K562 (cell line): ENCODE results near the gene ATXN2L. TPM values are rescaled to one million over a fixed set of nuclear protein-coding genes. Genes with fewer than 3 reads are reported as not detected.

ENCODE experiments used
- ASH1L ChIP-seq: fragments of 450-650 bp; IDR thresholded peaks from 2 replicates; pipeline ENCODE4 v1.6.1; 2018; ENCODE audit warnings: borderline replicate concordance, mild to moderate bottlenecking, low read depth; ENCODE audit not compliant: partially characterized antibody
- CREB1 ChIP-seq, 2 experiments: sonication (generic) in 1 of 2; formaldehyde crosslinking in 1 of 2; IDR thresholded peaks; 2 replicates each; pipeline versions ENCODE4 v1.6.1 to v1.8.0; 2012 to 2022; ENCODE audit warnings: inconsistent platforms in 1 of 2, mild to moderate bottlenecking in 1 of 2, missing genetic modification reagents in 1 of 2, moderate library complexity in 1 of 2
- DIDO1 ChIP-seq: fragments of 450-650 bp; IDR thresholded peaks from 2 replicates; pipeline ENCODE4 v1.6.1; 2016; ENCODE audit warnings: low read depth, missing biosample characterization, missing genetic modification characterization
- GABPB1 ChIP-seq: sonication (generic); formaldehyde crosslinking; IDR thresholded peaks from 2 replicates; pipeline ENCODE4 v1.8.0; 2022; ENCODE audit warnings: mild to moderate bottlenecking, missing genetic modification reagents
- GATAD2B ChIP-seq: fragments of 450-650 bp; IDR thresholded peaks from 2 replicates; pipeline ENCODE4 v1.6.1; 2017; ENCODE audit warnings: mild to moderate bottlenecking, borderline replicate concordance
- MEF2D ChIP-seq: conservative IDR thresholded peaks from 2 replicates; pipeline ENCODE4 v1.6.1; 2016; ENCODE audit warnings: low read depth, missing genetic modification characterization, missing compliant biosample characterization
- POLR2H ChIP-seq: IDR thresholded peaks from 2 replicates; pipeline ENCODE4 v1.6.1; 2016; ENCODE audit warnings: missing genetic modification characterization, low read depth, mild to moderate bottlenecking, control low read depth, missing compliant biosample characterization, moderate library complexity
- RFX1 ChIP-seq: fragments of 450-650 bp; IDR thresholded peaks from 2 replicates; pipeline ENCODE4 v1.6.1; 2016; ENCODE audit warnings: mild to moderate bottlenecking, moderate library complexity
- SAFB2 ChIP-seq: fragments of 200-400 bp; formaldehyde crosslinking; IDR thresholded peaks from 2 replicates; pipeline ENCODE4 v1.6.1; 2018; ENCODE audit warnings: borderline replicate concordance, low read length, low read depth, moderate library complexity; ENCODE audit not compliant: severe bottlenecking
- TAF7 ChIP-seq: fragments of 450-650 bp; IDR thresholded peaks from 2 replicates; pipeline ENCODE4 v1.6.1; 2016; ENCODE audit warnings: missing genetic modification characterization, missing compliant biosample characterization
- TFAP4 ChIP-seq: sonication (generic); formaldehyde crosslinking; IDR thresholded peaks from 2 replicates; pipeline ENCODE4 v1.8.0; 2022; ENCODE audit warnings: missing genetic modification reagents, mild to moderate bottlenecking, moderate library complexity, borderline replicate concordance
- polyA plus RNA-seq, 8 experiments: library from polyadenylated mRNA; depleted of rRNA in 4 of 8; stranded (reverse) in 5 of 8; unstranded in 3 of 8; fragments of >200 nt; fragmentation: Nextera tagmentation in 2 of 8; fragmentation: Illumina TruSeq in 1 of 8; extraction: Ambion mirVana in 2 of 8; extraction: Trizol in 1 of 8; gene quantifications; 2 replicates each; pipeline versions ENCODE4 v1.2.1 to v1.2.3, GENCODE V29; 2011 to 2014; ENCODE audit warnings: inconsistent platforms in 1 of 8, missing spikeins in 1 of 8
- total RNA-seq, 7 experiments: library from RNA; depleted of rRNA in 6 of 7; stranded (reverse); fragments of >200 nt in 6 of 7; fragmentation: Illumina TruSeq in 2 of 7; extraction: Trizol in 2 of 7; gene quantifications; 2 replicates each; pipeline versions ENCODE4 v1.2.1 to v1.2.3, GENCODE V29; 2011 to 2021; ENCODE audit warnings: low replicate concordance in 1 of 7
- TF ChIP-seq, protein P1 (sequence below): fragments of 450-650 bp; IDR thresholded peaks from 2 replicates; pipeline ENCODE4 v1.6.1; 2016; ENCODE audit warnings: mild to moderate bottlenecking, moderate library complexity
- TF ChIP-seq, protein P2 (sequence below): fragments of 450-650 bp; formaldehyde crosslinking; IDR thresholded peaks from 2 replicates; pipeline ENCODE4 v1.4.0; 2022; ENCODE audit warnings: missing genetic modification characterization

The ATXN2L gene
- total and polyA plus RNA-seq, 9 of the 15 experiments (the other 6 are each of a cell fraction or from before 2014, with no cell fraction given), result 3.8 to 280 (median 37.2) TPM

- TF ChIP-seq, protein P1, sequence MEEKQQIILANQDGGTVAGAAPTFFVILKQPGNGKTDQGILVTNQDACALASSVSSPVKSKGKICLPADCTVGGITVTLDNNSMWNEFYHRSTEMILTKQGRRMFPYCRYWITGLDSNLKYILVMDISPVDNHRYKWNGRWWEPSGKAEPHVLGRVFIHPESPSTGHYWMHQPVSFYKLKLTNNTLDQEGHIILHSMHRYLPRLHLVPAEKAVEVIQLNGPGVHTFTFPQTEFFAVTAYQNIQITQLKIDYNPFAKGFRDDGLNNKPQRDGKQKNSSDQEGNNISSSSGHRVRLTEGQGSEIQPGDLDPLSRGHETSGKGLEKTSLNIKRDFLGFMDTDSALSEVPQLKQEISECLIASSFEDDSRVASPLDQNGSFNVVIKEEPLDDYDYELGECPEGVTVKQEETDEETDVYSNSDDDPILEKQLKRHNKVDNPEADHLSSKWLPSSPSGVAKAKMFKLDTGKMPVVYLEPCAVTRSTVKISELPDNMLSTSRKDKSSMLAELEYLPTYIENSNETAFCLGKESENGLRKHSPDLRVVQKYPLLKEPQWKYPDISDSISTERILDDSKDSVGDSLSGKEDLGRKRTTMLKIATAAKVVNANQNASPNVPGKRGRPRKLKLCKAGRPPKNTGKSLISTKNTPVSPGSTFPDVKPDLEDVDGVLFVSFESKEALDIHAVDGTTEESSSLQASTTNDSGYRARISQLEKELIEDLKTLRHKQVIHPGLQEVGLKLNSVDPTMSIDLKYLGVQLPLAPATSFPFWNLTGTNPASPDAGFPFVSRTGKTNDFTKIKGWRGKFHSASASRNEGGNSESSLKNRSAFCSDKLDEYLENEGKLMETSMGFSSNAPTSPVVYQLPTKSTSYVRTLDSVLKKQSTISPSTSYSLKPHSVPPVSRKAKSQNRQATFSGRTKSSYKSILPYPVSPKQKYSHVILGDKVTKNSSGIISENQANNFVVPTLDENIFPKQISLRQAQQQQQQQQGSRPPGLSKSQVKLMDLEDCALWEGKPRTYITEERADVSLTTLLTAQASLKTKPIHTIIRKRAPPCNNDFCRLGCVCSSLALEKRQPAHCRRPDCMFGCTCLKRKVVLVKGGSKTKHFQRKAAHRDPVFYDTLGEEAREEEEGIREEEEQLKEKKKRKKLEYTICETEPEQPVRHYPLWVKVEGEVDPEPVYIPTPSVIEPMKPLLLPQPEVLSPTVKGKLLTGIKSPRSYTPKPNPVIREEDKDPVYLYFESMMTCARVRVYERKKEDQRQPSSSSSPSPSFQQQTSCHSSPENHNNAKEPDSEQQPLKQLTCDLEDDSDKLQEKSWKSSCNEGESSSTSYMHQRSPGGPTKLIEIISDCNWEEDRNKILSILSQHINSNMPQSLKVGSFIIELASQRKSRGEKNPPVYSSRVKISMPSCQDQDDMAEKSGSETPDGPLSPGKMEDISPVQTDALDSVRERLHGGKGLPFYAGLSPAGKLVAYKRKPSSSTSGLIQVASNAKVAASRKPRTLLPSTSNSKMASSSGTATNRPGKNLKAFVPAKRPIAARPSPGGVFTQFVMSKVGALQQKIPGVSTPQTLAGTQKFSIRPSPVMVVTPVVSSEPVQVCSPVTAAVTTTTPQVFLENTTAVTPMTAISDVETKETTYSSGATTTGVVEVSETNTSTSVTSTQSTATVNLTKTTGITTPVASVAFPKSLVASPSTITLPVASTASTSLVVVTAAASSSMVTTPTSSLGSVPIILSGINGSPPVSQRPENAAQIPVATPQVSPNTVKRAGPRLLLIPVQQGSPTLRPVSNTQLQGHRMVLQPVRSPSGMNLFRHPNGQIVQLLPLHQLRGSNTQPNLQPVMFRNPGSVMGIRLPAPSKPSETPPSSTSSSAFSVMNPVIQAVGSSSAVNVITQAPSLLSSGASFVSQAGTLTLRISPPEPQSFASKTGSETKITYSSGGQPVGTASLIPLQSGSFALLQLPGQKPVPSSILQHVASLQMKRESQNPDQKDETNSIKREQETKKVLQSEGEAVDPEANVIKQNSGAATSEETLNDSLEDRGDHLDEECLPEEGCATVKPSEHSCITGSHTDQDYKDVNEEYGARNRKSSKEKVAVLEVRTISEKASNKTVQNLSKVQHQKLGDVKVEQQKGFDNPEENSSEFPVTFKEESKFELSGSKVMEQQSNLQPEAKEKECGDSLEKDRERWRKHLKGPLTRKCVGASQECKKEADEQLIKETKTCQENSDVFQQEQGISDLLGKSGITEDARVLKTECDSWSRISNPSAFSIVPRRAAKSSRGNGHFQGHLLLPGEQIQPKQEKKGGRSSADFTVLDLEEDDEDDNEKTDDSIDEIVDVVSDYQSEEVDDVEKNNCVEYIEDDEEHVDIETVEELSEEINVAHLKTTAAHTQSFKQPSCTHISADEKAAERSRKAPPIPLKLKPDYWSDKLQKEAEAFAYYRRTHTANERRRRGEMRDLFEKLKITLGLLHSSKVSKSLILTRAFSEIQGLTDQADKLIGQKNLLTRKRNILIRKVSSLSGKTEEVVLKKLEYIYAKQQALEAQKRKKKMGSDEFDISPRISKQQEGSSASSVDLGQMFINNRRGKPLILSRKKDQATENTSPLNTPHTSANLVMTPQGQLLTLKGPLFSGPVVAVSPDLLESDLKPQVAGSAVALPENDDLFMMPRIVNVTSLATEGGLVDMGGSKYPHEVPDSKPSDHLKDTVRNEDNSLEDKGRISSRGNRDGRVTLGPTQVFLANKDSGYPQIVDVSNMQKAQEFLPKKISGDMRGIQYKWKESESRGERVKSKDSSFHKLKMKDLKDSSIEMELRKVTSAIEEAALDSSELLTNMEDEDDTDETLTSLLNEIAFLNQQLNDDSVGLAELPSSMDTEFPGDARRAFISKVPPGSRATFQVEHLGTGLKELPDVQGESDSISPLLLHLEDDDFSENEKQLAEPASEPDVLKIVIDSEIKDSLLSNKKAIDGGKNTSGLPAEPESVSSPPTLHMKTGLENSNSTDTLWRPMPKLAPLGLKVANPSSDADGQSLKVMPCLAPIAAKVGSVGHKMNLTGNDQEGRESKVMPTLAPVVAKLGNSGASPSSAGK, result peak; percentile 100
- 0 out of 2 replicates have a peak, but pooled peaks have one; percentile 5 for TF ChIP-seq TAF7 (tag)
- TF ChIP-seq ASH1L, result peak; percentile 52
- TF ChIP-seq SAFB2, result no peak
- TF ChIP-seq MEF2D, result 0 out of 2 replicates have a peak, but pooled peaks have one; percentile 20
- TF ChIP-seq DIDO1 (tag), result no peak
- TF ChIP-seq POLR2H (tag), result no peak
- TF ChIP-seq RFX1, result no peak
- peak; percentile 52 for TF ChIP-seq GABPB1 (CRISPR knock-in tag)
- TF ChIP-seq, protein P2, sequence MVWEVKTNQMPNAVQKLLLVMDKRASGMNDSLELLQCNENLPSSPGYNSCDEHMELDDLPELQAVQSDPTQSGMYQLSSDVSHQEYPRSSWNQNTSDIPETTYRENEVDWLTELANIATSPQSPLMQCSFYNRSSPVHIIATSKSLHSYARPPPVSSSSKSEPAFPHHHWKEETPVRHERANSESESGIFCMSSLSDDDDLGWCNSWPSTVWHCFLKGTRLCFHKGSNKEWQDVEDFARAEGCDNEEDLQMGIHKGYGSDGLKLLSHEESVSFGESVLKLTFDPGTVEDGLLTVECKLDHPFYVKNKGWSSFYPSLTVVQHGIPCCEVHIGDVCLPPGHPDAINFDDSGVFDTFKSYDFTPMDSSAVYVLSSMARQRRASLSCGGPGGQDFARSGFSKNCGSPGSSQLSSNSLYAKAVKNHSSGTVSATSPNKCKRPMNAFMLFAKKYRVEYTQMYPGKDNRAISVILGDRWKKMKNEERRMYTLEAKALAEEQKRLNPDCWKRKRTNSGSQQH (CRISPR knock-in tag), result no peak
- TF ChIP-seq CREB1 (IDR thresholded peaks at IDR 0.05), result peak; percentile 51; the same call in 1 of the 2 replicates
- peak; percentile 52; the same call in 1 of the 2 replicates for TF ChIP-seq CREB1 (CRISPR knock-in tag; IDR thresholded peaks at IDR 0.05)
- peak; percentile 92 for TF ChIP-seq TFAP4 (CRISPR knock-in tag)
- TF ChIP-seq GATAD2B, result no peak
Observed at GRCh38 chr16:28879841-28880588, 57.2 kb downstream of the ATXN2L start (continued).
